Stomach (tissue), 9 donors: ENCODE data around the gene CREB5. TPM values are rescaled to one million over a fixed set of nuclear protein-coding genes. Genes with fewer than 3 reads are reported as not detected.
A peak's percentile ranks its signal among the peaks of the same experiment; 100 is the strongest.

Source experiments
- DNase-seq, 2 donors: peaks; one replicate each; pipeline versions ENCODE4 v3.0.0 to v3.0.0-alpha.2; 2013 to 2019
- H3K27ac ChIP-seq, 5 donors: fragments of 200-600 bp in 4 of 5; sonication (generic) in 4 of 5; one replicate each; pipeline ENCODE4 v1.5.1; 2013 to 2019; ENCODE audit warnings: mild to moderate bottlenecking in 1 of 5, moderate library complexity in 1 of 5
- H3K27me3 ChIP-seq, 3 donors: fragments of 200-600 bp; sonication (generic); one replicate each; pipeline ENCODE4 v1.5.1; 2017 to 2019; ENCODE audit warnings: mixed run types in 1 of 3
- H3K36me3 ChIP-seq, 4 donors: fragments of 200-600 bp; sonication (generic); 1 replicate in 3 of 4; 2 replicates in 1 of 4; pipeline ENCODE4 v1.5.1; 2016 to 2019
- H3K4me1 ChIP-seq, 4 donors: fragments of 200-600 bp; sonication (generic); one replicate each; pipeline ENCODE4 v1.5.1; 2016 to 2019
- H3K4me3 ChIP-seq, 4 donors: fragments of 200-600 bp; sonication (generic) in 3 of 4; one replicate each; pipeline ENCODE4 v1.5.1; 2016 to 2019; ENCODE audit warnings: mild to moderate bottlenecking in 1 of 4
- H3K9me3 ChIP-seq, 4 donors: fragments of 200-600 bp; sonication (generic); one replicate each; pipeline ENCODE4 v1.5.1; 2016 to 2019
- EP300 ChIP-seq: sonication (generic); formaldehyde crosslinking; IDR thresholded peaks from one replicate; pipeline ENCODE4 v1.6.1; 2017; ENCODE audit warnings: antibody characterized with exemption
- POLR2A ChIP-seq, 4 donors: fragments of 450-650 bp; IDR thresholded peaks; one replicate each; pipeline ENCODE4 v1.6.1; 2016; ENCODE audit warnings: antibody characterized with exemption in 4 of 4, control low read depth in 2 of 4, mild to moderate bottlenecking in 1 of 4, moderate library complexity in 1 of 4
- POLR2AphosphoS5 ChIP-seq, 3 donors: sonication (generic); formaldehyde crosslinking; IDR thresholded peaks; one replicate each; pipeline ENCODE4 v1.6.1; 2016; ENCODE audit warnings: antibody characterized with exemption in 3 of 3
- WGBS, 5 donors: extraction: QIAGEN DNeasy Blood & Tissue Kit in 3 of 5; methylation state at CpG; one replicate each; pipeline versions ENCODE4 v1.1.5 to v1.1.7; 2013 to 2018; 5-methylcytosine and 5-hydroxymethylcytosine counted together
- intact Hi-C: fragments of 100-400 bp; cut with DNase I; formaldehyde crosslinking; loops from one replicate; pipeline ENCODE4 v1.15.1; 2023; ENCODE audit warnings: low total_unique reads
- polyA plus RNA-seq, 3 donors: library from polyadenylated mRNA; stranded (reverse); fragments of 200-250 nt; gene quantifications; one replicate each; pipeline ENCODE4 v1.2.3, GENCODE V29; 2013
- total RNA-seq, 5 donors: library from RNA; depleted of rRNA; stranded (reverse); fragments of >200 nt; gene quantifications; one replicate each; pipeline versions ENCODE4 v1.1.0 to v1.2.3, GENCODE V29; 2014 to 2016
- TF ChIP-seq, protein P1 (sequence below), 7 experiments: fragments of 450-650 bp in 4 of 7; fragments of 200-600 bp in 3 of 7; sonication (generic) in 3 of 7; IDR thresholded peaks; one replicate each; pipeline ENCODE4 v1.5.1; 2016 to 2019; ENCODE audit warnings: antibody characterized with exemption in 7 of 7, control low read depth in 2 of 7, mild to moderate bottlenecking in 1 of 7
- donor health status: healthy with polysubstance abuse.
- donor health status: Bipolar disorder and iron deficiency.
- donor health status: healthy.

The CREB5 gene
- total and polyA plus RNA-seq, 8 donors, result 0.68 to 30.3 (median 1.5) TPM; not detected in 1

DNA sequence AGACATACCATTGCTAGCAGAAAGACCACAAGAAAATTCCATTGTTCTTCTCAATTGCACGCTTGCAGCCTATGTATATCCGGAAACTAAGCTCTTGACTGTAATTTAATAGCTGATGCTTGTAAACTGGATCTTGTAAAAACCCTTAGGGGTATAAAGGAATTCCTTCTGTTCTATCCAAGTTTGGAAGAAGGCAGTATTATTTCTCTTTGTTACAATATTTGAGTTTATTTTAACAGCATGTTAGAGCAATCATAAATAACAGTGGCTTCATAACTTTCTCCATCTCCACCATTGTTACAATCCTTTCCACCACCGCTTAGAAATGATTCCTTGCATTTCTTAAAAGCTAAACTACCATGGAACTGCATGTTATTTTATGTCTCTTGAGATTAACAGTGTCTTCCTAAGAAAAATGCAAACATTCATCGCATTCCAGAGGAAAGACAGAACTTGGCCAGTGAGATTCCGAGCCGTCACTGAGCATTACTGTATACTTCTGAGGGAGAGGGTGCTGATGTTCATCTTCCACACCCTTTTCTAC lies 453.4 kb downstream of the CREB5 start:
- no peaks in the 10 kb centered on the region for H3K9me3 ChIP-seq
- intact Hi-C loops, result no loop called here
- H3K4me1 ChIP-seq, result no peaks in the 10 kb centered on the region
- peak in 1 of 2 donors; percentile 51 for DNase-seq
- H3K27ac ChIP-seq, result no peak overlapping the region
- H3K4me3 ChIP-seq, result no peak overlapping the region
- H3K36me3 ChIP-seq, result no peaks in the 10 kb centered on the region
- WGBS, 5 donors, result 76 to 89% (median 82%) methylated on average over 6 of the region's 6 CpGs
- no peak for TF ChIP-seq POLR2AphosphoS5 (IDR thresholded peaks at IDR 0.05)
- TF ChIP-seq EP300, result no peak
- no peak for TF ChIP-seq POLR2A (IDR thresholded peaks at IDR 0.05)
- TF ChIP-seq, protein P1, sequence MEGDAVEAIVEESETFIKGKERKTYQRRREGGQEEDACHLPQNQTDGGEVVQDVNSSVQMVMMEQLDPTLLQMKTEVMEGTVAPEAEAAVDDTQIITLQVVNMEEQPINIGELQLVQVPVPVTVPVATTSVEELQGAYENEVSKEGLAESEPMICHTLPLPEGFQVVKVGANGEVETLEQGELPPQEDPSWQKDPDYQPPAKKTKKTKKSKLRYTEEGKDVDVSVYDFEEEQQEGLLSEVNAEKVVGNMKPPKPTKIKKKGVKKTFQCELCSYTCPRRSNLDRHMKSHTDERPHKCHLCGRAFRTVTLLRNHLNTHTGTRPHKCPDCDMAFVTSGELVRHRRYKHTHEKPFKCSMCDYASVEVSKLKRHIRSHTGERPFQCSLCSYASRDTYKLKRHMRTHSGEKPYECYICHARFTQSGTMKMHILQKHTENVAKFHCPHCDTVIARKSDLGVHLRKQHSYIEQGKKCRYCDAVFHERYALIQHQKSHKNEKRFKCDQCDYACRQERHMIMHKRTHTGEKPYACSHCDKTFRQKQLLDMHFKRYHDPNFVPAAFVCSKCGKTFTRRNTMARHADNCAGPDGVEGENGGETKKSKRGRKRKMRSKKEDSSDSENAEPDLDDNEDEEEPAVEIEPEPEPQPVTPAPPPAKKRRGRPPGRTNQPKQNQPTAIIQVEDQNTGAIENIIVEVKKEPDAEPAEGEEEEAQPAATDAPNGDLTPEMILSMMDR (IDR thresholded peaks at IDR 0.05), result no peak
- peaks cover 0 to 15% (median 0%) of the 10 kb centered on the region in 3 donors for H3K27me3 ChIP-seq

DNA sequence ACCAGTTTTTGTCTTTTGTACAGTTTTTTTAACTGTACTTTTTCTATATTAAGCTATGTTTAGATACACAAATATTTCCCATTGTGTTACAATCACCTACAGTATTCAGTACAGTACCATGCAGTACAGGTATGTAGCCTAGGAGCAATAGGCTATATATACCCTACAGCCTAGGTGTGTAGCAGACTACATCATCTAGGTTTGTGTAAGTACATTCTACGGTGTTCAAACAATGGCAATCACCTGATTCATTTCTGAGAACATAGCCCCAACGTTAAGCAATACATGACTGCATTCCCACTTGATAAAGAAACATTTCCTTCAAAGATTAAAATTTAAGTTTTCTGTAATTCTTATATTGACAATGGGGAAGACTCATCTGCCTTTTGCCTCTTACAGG lies 456.4 kb downstream of the CREB5 start:
- intact Hi-C loops, result no loop called here
- peak in 1 of 2 donors; percentile 52 for DNase-seq
- Histone ChIP-seq H3K9me3 (no peaks in the 10 kb centered on the region), H3K36me3 (no peaks in the 10 kb centered on the region), H3K4me3 (no peak overlapping the region), H3K27ac (no peak overlapping the region), H3K27me3 (peaks cover 0 to 14% (median 0%) of the 10 kb centered on the region in 3 donors), H3K4me1 (no peaks in the 10 kb centered on the region)
- TF ChIP-seq, protein P1 (IDR thresholded peaks at IDR 0.05), result no peak
- TF ChIP-seq POLR2AphosphoS5 (IDR thresholded peaks at IDR 0.05) (no peak), POLR2A (IDR thresholded peaks at IDR 0.05) (no peak), EP300 (no peak)
- 50 to 70% (median 57%) methylated on average over 2 of the region's 2 CpGs for WGBS, 5 donors

DNA sequence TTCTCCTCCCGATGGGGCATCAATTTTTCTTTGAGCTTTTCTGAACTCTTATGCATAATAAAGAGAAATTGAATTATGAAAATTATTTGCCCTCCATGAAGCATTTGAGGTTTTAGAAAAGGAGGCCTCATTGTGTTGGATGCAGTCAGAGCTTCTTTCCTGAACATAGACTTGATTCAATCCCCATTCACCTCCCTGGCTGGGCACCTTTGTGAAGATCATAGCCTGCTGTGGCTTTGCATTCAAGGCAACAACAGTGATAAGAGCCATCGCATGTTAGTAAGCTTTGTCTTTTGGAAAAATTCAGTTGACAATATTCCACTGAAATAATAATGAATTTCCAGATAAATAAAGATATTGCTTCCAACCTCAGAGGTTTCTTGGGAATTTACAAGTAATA lies 458.8 kb downstream of the CREB5 start:
- H3K9me3 ChIP-seq, result no peaks in the 10 kb centered on the region
- H3K4me1 ChIP-seq, result no peaks in the 10 kb centered on the region
- no peak for DNase-seq
- 92 to 98% (median 93%) methylated on average over 2 of the region's 2 CpGs for WGBS, 5 donors
- H3K27ac ChIP-seq, result no peak overlapping the region
- H3K36me3 ChIP-seq, result no peaks in the 10 kb centered on the region
- H3K4me3 ChIP-seq, result no peak overlapping the region
- intact Hi-C loops, result no loop called here
- H3K27me3 ChIP-seq, result peaks cover 0 to 14% (median 0%) of the 10 kb centered on the region in 3 donors
- TF ChIP-seq POLR2AphosphoS5 (IDR thresholded peaks at IDR 0.05) (no peak), EP300 (no peak), POLR2A (IDR thresholded peaks at IDR 0.05) (no peak)
- TF ChIP-seq, protein P1 (IDR thresholded peaks at IDR 0.05), result no peak

DNA sequence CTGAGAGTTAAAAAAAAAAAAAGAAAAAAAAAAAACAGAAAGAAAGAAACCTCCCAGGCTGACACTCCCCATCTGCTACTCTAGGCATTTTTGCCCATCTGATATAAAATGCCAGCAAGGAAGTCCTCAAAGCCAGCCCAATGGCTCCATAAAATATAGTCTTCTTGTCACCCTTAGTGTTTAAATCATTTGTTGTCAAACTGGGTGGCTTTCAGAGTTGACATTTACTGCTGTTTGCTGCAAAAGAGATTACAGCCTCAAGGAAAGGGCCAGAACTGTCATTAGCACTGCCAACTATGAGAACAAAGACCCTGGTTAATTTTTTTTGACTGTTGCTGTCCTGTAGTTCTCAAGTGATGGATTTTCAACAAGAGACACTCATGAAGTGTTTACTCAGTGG lies 459.3 kb downstream of the CREB5 start:
- Histone ChIP-seq H3K4me1 (no peaks in the 10 kb centered on the region), H3K27me3 (peaks cover 0 to 12% (median 0%) of the 10 kb centered on the region in 3 donors), H3K36me3 (no peaks in the 10 kb centered on the region), H3K9me3 (no peaks in the 10 kb centered on the region), H3K4me3 (no peak overlapping the region), H3K27ac (no peak overlapping the region)
- intact Hi-C loops, result no loop called here
- no peak for TF ChIP-seq POLR2A (IDR thresholded peaks at IDR 0.05)
- no peak for DNase-seq

DNA sequence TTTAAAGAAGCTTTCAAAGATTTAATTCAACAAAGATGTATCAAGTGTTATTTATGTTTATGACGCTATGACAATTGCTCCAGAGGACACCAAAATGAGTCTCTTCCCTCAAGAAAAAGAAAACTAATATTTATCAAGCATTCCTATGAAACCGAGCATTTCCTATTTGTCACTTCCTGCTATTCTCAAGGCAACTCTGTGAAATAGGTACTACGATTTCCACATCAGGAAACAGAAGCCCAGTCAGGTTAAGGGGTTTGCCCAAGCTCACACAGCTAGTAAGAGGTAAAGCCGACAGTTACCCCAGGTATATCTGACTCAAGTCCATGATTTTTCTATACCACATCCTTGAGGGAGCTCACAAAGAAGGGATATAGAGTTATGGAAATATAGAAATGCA lies 459.9 kb downstream of the CREB5 start:
- Histone ChIP-seq H3K36me3 (no peaks in the 10 kb centered on the region), H3K27ac (no peak overlapping the region), H3K4me1 (no peaks in the 10 kb centered on the region), H3K9me3 (no peaks in the 10 kb centered on the region), H3K4me3 (no peak overlapping the region), H3K27me3 (peaks cover 0 to 6% (median 0%) of the 10 kb centered on the region in 3 donors)
- DNase-seq, result no peak
- TF ChIP-seq EP300 (no peak), POLR2A (IDR thresholded peaks at IDR 0.05) (no peak), POLR2AphosphoS5 (IDR thresholded peaks at IDR 0.05) (no peak)
- TF ChIP-seq, protein P1 (IDR thresholded peaks at IDR 0.05), result no peak
- intact Hi-C loops, result no loop called here
- WGBS, 5 donors, result 72 to 89% (median 84%) methylated on average over 4 of the region's 4 CpGs
